K562 treated with DMSO at 1 percent for 4 hours (cell line): ENCODE data around the gene USP17L10. TPM values are rescaled to one million over a fixed set of nuclear protein-coding genes. Genes with fewer than 3 reads are reported as not detected.

Experiments used
- total RNA-seq: library from RNA; unstranded; fragments of 300-600 nt; gene quantifications from 2 replicates; pipeline ENCODE4 v1.2.3, GENCODE V29; 2022; ENCODE audit not compliant: insufficient read depth

The USP17L10 gene
- total RNA-seq = not detected in 2 replicates

GRCh38 chr4:9210357-9210756, at the start of gene USP17L10:
TSS of gene USP17L10 (plus strand) at chr4:9210657. CDS start at chr4:9210657, 0 bp downstream.

GRCh38 chr4:9169791-9170459, 40.5 kb upstream of the USP17L10 start, which contains the start of gene FAM90A26:
TSS of gene FAM90A26 (plus strand) at chr4:9170409. CDS start at chr4:9173173, 2,764 bp downstream.

GRCh38 chr4:9215105-9215504, 4.6 kb downstream of the USP17L10 start, which contains the start of gene USP17L11:
TSS of gene USP17L11 (plus strand) at chr4:9215405. CDS start at chr4:9215405, 0 bp downstream.

GRCh38 chr4:9219852-9220251, 9.4 kb downstream of the USP17L10 start, which contains the start of gene USP17L12:
TSS of gene USP17L12 (plus strand) at chr4:9220152. CDS start at chr4:9220152, 0 bp downstream.

GRCh38 chr4:9224596-9224995, 14.1 kb downstream of the USP17L10 start, which contains the start of gene USP17L13:
TSS of gene USP17L13 (plus strand) at chr4:9224896. CDS start at chr4:9224896, 0 bp downstream.

GRCh38 chr4:9234085-9234484, 23.6 kb downstream of the USP17L10 start, which contains the start of gene USP17L15:
TSS of gene USP17L15 (plus strand) at chr4:9234385. CDS start at chr4:9234385, 0 bp downstream.

GRCh38 chr4:9243579-9243978, 33.1 kb downstream of the USP17L10 start, which contains the start of gene USP17L17:
TSS of gene USP17L17 (plus strand) at chr4:9243879. CDS start at chr4:9243879, 0 bp downstream.

GRCh38 chr4:9247953-9248680, 37.7 kb downstream of the USP17L10 start, which contains the start of gene USP17L18:
TSS of gene USP17L18 (plus strand) at chr4:9248630. CDS start at chr4:9248630, 0 bp downstream.

GRCh38 chr4:9253078-9253477, 42.6 kb downstream of the USP17L10 start, which contains the start of gene USP17L19:
TSS of gene USP17L19 (plus strand) at chr4:9253378. CDS start at chr4:9253378, 0 bp downstream.

GRCh38 chr4:9257824-9258223, 47.4 kb downstream of the USP17L10 start, which contains the start of gene USP17L20:
TSS of gene USP17L20 (plus strand) at chr4:9258124. CDS start at chr4:9258124, 0 bp downstream.

Other genes starting within 250 kb of the USP17L10 start
- gene FAM90A26, start 40.2 kb upstream of the USP17L10 start, total RNA-seq = not detected in 2 replicates
- gene USP17L11, start 4.7 kb downstream of the USP17L10 start, total RNA-seq = not detected in 2 replicates
- gene USP17L12, start 9.5 kb downstream of the USP17L10 start, total RNA-seq = not detected in 2 replicates
- gene USP17L13, start 14.2 kb downstream of the USP17L10 start, total RNA-seq = not detected in 2 replicates
- gene USP17L15, start 23.7 kb downstream of the USP17L10 start, total RNA-seq = not detected in 2 replicates
- gene USP17L17, start 33.2 kb downstream of the USP17L10 start, total RNA-seq = not detected in 2 replicates
- not detected in 2 replicates for gene USP17L18, start 38.0 kb downstream of the USP17L10 start, total RNA-seq
- gene USP17L19, start 42.7 kb downstream of the USP17L10 start, total RNA-seq = not detected in 2 replicates
- gene USP17L20, start 47.5 kb downstream of the USP17L10 start, total RNA-seq = not detected in 2 replicates
- gene USP17L21, start 52.2 kb downstream of the USP17L10 start, total RNA-seq = not detected in 2 replicates
- not detected in 2 replicates for gene USP17L22, start 57.0 kb downstream of the USP17L10 start, total RNA-seq
- gene USP17L24, start 114.5 kb downstream of the USP17L10 start, total RNA-seq = not detected in 2 replicates
- gene USP17L25, start 119.3 kb downstream of the USP17L10 start, total RNA-seq = not detected in 2 replicates
- not detected in 2 replicates for gene USP17L26, start 124.0 kb downstream of the USP17L10 start, total RNA-seq
- not detected in 2 replicates for gene USP17L5, start 128.7 kb downstream of the USP17L10 start, total RNA-seq
- gene USP17L27, start 133.5 kb downstream of the USP17L10 start, total RNA-seq = not detected in 2 replicates
- gene USP17L28, start 138.2 kb downstream of the USP17L10 start, total RNA-seq = not detected in 2 replicates
- not detected in 2 replicates for gene USP17L29, start 143.0 kb downstream of the USP17L10 start, total RNA-seq
- not detected in 2 replicates for gene USP17L30, start 152.5 kb downstream of the USP17L10 start, total RNA-seq
- not detected in 2 replicates for gene DEFB131A, start 233.8 kb downstream of the USP17L10 start, total RNA-seq